HepG2 (cell line): ENCODE measurements around the gene ADAM22. TPM values are rescaled to one million over a fixed set of nuclear protein-coding genes. Genes with fewer than 3 reads are reported as not detected.

ENCODE experiments used
- ATAC-seq: fragments of 200-7000 bp; cut with Tn5 transposase; 3 replicates; pipeline ENCODE4 v1.9.1; 2020; ENCODE audit warnings: mild to moderate bottlenecking, moderate library complexity
- BruUV-seq: library from RNA; stranded (reverse); fragments of 400-500 nt; replicated peaks from 2 replicates; lab custom pipeline; 2021; lab: Mats Ljungman, UMichigan
- CTCF ChIA-PET: fragments of 300-600 bp; formaldehyde crosslinking; extraction: SDS; loops from one replicate; lab custom pipeline; 2021; ENCODE audit warnings: low total read pairs, inconsistent platforms, low intra/inter-chr PET ratio; lab: Yijun Ruan, JAX
- POLR2A ChIA-PET: fragments of 350-600 bp; sonication (Branson Sonifier 250); formaldehyde crosslinking; loops from one replicate; lab custom pipeline; 2020; ENCODE audit warnings: antibody characterized with exemption, inconsistent platforms; lab: Yijun Ruan, JAX
- DNase-seq: peaks from one replicate; pipeline ENCODE4 v3.0.0-alpha.2; 2015; ENCODE audit warnings: low spot score
- FAIRE-seq: peaks from 3 replicates; lab custom pipeline; 2011; peaks lifted over from hg19 to GRCh38; lab: Jason Lieb, UNC
- H2AFZ ChIP-seq: one replicate; pipeline ENCODE4 v1.6.1; 2011; ENCODE audit warnings: low read length, inconsistent platforms
- H3K27ac ChIP-seq: fragments of 300-600 bp; 3 replicates; pipeline ENCODE4 v1.8.0; 2011; ENCODE audit warnings: mixed run types, mild to moderate bottlenecking, mixed read lengths, low read length, inconsistent platforms; ENCODE audit not compliant: insufficient read depth; ENCODE audit errors: extremely low read length
- H3K27me3 ChIP-seq, 2 experiments: fragments of 200-600 bp in 1 of 2; 2 replicates in 1 of 2; 3 replicates in 1 of 2; pipeline versions ENCODE4 v1.6.0 to v1.8.0; 2011; ENCODE audit warnings: low read length in 2 of 2, mild to moderate bottlenecking in 2 of 2, moderate library complexity in 2 of 2, inconsistent platforms in 1 of 2; ENCODE audit not compliant: insufficient read depth in 2 of 2, control insufficient read depth in 1 of 2
- H3K36me3 ChIP-seq, 2 experiments: fragments of 200-600 bp in 1 of 2; replicated peaks in 1 of 2; 2 replicates in 1 of 2; 3 replicates in 1 of 2; pipeline versions ENCODE4 v1.5.1 to v1.8.0; 2011; ENCODE audit warnings: low read length in 2 of 2, inconsistent platforms in 1 of 2; ENCODE audit not compliant: insufficient read depth in 2 of 2, control insufficient read depth in 1 of 2
- H3K4me1 ChIP-seq: 2 replicates; pipeline ENCODE4 v1.5.1; 2012; ENCODE audit warnings: low read length, inconsistent platforms; ENCODE audit not compliant: insufficient read depth
- H3K4me2 ChIP-seq: 2 replicates; pipeline ENCODE4 v1.6.0; 2011; ENCODE audit warnings: low read depth, low read length, inconsistent platforms
- H3K4me3 ChIP-seq, 3 experiments: fragments of 200-600 bp in 1 of 3; sonication (generic), shearing (Covaris generic) in 1 of 3; replicated peaks in 1 of 3; 2 replicates each; pipeline ENCODE4 v1.5.1; 2011 to 2016; ENCODE audit warnings: low read length in 3 of 3, inconsistent platforms in 2 of 3, low read depth in 2 of 3, mild to moderate bottlenecking in 2 of 3, control low read depth in 1 of 3, mixed read lengths in 1 of 3; ENCODE audit not compliant: insufficient read depth in 1 of 3
- H3K79me2 ChIP-seq: one replicate; pipeline ENCODE4 v1.6.1; 2011; ENCODE audit warnings: low read length, inconsistent platforms; ENCODE audit not compliant: insufficient read depth
- H3K9ac ChIP-seq: 2 replicates; pipeline ENCODE4 v1.6.0; 2011; ENCODE audit warnings: mild to moderate bottlenecking, low read depth, low read length, inconsistent platforms; ENCODE audit not compliant: insufficient read depth
- H3K9me3 ChIP-seq: 2 replicates; pipeline ENCODE4 v1.5.1; 2012; ENCODE audit warnings: mild to moderate bottlenecking, low read length
- H4K20me1 ChIP-seq: 2 replicates; pipeline ENCODE4 v1.6.0; 2011; ENCODE audit warnings: inconsistent platforms, mild to moderate bottlenecking, low read length, moderate library complexity; ENCODE audit not compliant: insufficient read depth
- AKNA ChIP-seq: sonication (generic); formaldehyde crosslinking; IDR thresholded peaks from 2 replicates; pipeline ENCODE4 v1.4.0; 2020; ENCODE audit warnings: missing genetic modification reagents, borderline replicate concordance
- ATRX ChIP-seq: sonication (generic); formaldehyde crosslinking; IDR thresholded peaks from 2 replicates; pipeline ENCODE4 v1.4.0; 2020; ENCODE audit warnings: missing genetic modification reagents, borderline replicate concordance
- BRCA1 ChIP-seq: sonication (generic); formaldehyde crosslinking; IDR thresholded peaks from 2 replicates; pipeline ENCODE4 v1.4.0; 2020; ENCODE audit warnings: missing genetic modification reagents
- CC2D1A ChIP-seq: sonication (generic); formaldehyde crosslinking; IDR thresholded peaks from 2 replicates; pipeline ENCODE4 v1.8.1; 2023; ENCODE audit warnings: mild to moderate bottlenecking, missing genetic modification reagents
- ETV5 ChIP-seq: IDR thresholded peaks from 2 replicates; pipeline ENCODE4 v1.6.1; 2018; ENCODE audit warnings: missing biosample characterization, missing genetic modification reagents, inconsistent platforms, borderline replicate concordance
- FOSL2 ChIP-seq: sonication (generic); formaldehyde crosslinking; IDR thresholded peaks from 2 replicates; pipeline ENCODE4 v1.4.0; 2020; ENCODE audit warnings: missing genetic modification reagents
- KLF13 ChIP-seq: sonication (generic); formaldehyde crosslinking; IDR thresholded peaks from 2 replicates; pipeline ENCODE4 v1.4.0; 2020; ENCODE audit warnings: mild to moderate bottlenecking, missing genetic modification reagents
- KLF15 ChIP-seq: sonication (generic); formaldehyde crosslinking; IDR thresholded peaks from 2 replicates; pipeline ENCODE4 v1.8.1; 2023; ENCODE audit warnings: borderline replicate concordance, mild to moderate bottlenecking, inconsistent platforms, missing genetic modification reagents, mixed read lengths
- KMT2A ChIP-seq: sonication (generic); formaldehyde crosslinking; IDR thresholded peaks from 2 replicates; pipeline ENCODE4 v1.4.0; 2020; ENCODE audit warnings: missing genetic modification reagents
- NFIC ChIP-seq: IDR thresholded peaks from 2 replicates; pipeline ENCODE4 v1.6.1; 2012; ENCODE audit warnings: mild to moderate bottlenecking, low read length, inconsistent platforms
- REXO4 ChIP-seq: sonication (generic); formaldehyde crosslinking; IDR thresholded peaks from 2 replicates; pipeline ENCODE4 v1.8.0; 2022; ENCODE audit warnings: missing genetic modification reagents, mild to moderate bottlenecking, borderline replicate concordance
- RFX3 ChIP-seq: IDR thresholded peaks from 2 replicates; pipeline ENCODE4 v1.6.1; 2016; ENCODE audit warnings: missing biosample characterization, missing genetic modification reagents
- TCF7L2 ChIP-seq: IDR thresholded peaks from 2 replicates; pipeline ENCODE4 v1.6.1; 2011; ENCODE audit warnings: mild to moderate bottlenecking, low read depth, low read length, moderate library complexity
- ZFP36 ChIP-seq: fragments of 150-350 bp; IDR thresholded peaks from 2 replicates; pipeline ENCODE4 v1.6.1; 2018; ENCODE audit warnings: borderline replicate concordance, low read length, low read depth; ENCODE audit not compliant: partially characterized antibody
- ZNF441 ChIP-seq: sonication (generic); formaldehyde crosslinking; IDR thresholded peaks from 2 replicates; pipeline ENCODE4 v1.7.0; 2021; ENCODE audit warnings: missing genetic modification reagents, borderline replicate concordance
- ZNF556 ChIP-seq: sonication (generic); formaldehyde crosslinking; IDR thresholded peaks from 2 replicates; pipeline ENCODE4 v1.4.0; 2020; ENCODE audit warnings: mild to moderate bottlenecking, missing genetic modification reagents, borderline replicate concordance
- ZNF562 ChIP-seq: sonication (generic); formaldehyde crosslinking; IDR thresholded peaks from 2 replicates; pipeline ENCODE4 v1.8.0; 2022; ENCODE audit warnings: missing genetic modification reagents, borderline replicate concordance
- ZNF598 ChIP-seq: sonication (generic); formaldehyde crosslinking; IDR thresholded peaks from 2 replicates; pipeline ENCODE4 v1.5.1; 2020; ENCODE audit warnings: mild to moderate bottlenecking, missing genetic modification reagents, borderline replicate concordance
- WGBS: methylation state at CpG from one replicate; pipeline ENCODE4 v1.1.6; 2017; ENCODE audit warnings: low lambda C conversion rate; 5-methylcytosine and 5-hydroxymethylcytosine counted together
- in situ Hi-C: cut with HindIII; loops from 2 replicates; pipeline ENCODE4 v1.10.0; 2017; ENCODE audit warnings: low pct_unique_long_range_greater_than_20kb; ENCODE audit not compliant: extremely low pct_ligation_motif_present
- intact Hi-C: fragments of 100-400 bp; cut with micrococcal nuclease; formaldehyde crosslinking; loops from one replicate; pipeline ENCODE4 v1.10.0; 2022; ENCODE audit not compliant: unreplicated experiment
- polyA plus RNA-seq, 8 experiments: library from polyadenylated mRNA; depleted of rRNA in 3 of 8; stranded (reverse) in 7 of 8; unstranded in 1 of 8; fragments of >200 nt; fragmentation: Illumina TruSeq in 4 of 8; extraction: Trizol in 4 of 8; gene quantifications; 2 replicates each; pipeline versions ENCODE4 v1.2.1 to v1.2.3, GENCODE V29; 2011 to 2016; ENCODE audit warnings: low read depth in 4 of 8, missing spikeins in 1 of 8, mixed read lengths in 1 of 8; ENCODE audit not compliant: insufficient read depth in 1 of 8
- total RNA-seq, 5 experiments: library from RNA; depleted of rRNA; stranded (reverse); fragments of >200 nt; fragmentation: Illumina TruSeq; extraction: Trizol; gene quantifications; 2 replicates each; pipeline ENCODE4 v1.2.3, GENCODE V29; 2016; ENCODE audit warnings: low read depth in 1 of 5
- TF ChIP-seq, protein P1 (sequence below): sonication (generic); formaldehyde crosslinking; IDR thresholded peaks from 2 replicates; pipeline ENCODE4 v1.5.0; 2020; ENCODE audit warnings: missing genetic modification reagents, mild to moderate bottlenecking, borderline replicate concordance

ADAM22 gene
- total and polyA plus RNA-seq, 2 of the 13 experiments (the other 11 are each of a cell fraction or from before 2014, with no cell fraction given) = 1.9 to 6.7 TPM

DNA sequence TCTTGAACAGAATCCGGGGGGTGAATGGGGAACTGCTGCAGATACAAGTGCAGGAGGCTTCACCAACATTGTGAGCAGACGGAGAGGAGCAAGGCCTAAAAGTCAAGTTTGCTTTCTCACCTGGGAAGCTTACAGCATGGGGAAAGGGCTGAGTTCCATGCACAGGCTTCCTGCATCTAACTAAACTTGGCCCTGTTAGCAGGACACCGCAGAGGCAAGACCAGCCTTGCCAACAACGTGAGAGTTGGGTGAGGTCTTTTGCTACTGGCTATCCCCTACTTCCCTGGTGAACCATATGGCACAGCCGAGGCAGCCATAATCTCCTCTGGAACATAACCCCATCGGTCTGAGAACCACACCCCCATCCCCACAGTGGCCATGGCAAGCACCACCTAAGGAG, 14.2 kb upstream of the ADAM22 start (continued):
- TF ChIP-seq AKNA (CRISPR knock-in tag) = no peak
- no peak for TF ChIP-seq KLF15
- TF ChIP-seq ZFP36 = no peak
- TF ChIP-seq KMT2A (CRISPR knock-in tag) = no peak
- TF ChIP-seq NFIC = no peak
- TF ChIP-seq FOSL2 = no peak
- TF ChIP-seq TCF7L2 = no peak

- no peak overlapping the region for H3K4me3 ChIP-seq
- ATAC-seq (peak; percentile 26; the same call in 1 of the 3 replicates), DNase-seq (no peak), FAIRE-seq (no peak)
- intact Hi-C loops = no loop called here
- H4K20me1 ChIP-seq = no peaks in the 10 kb centered on the region
- no peaks in the 10 kb centered on the region for H3K9me3 ChIP-seq
- no TSS peak for BruUV-seq
- peaks cover 0 to 3% of the 10 kb centered on the region in 2 experiments; a peak in 1 of 5 replicates for H3K27me3 ChIP-seq
- H3K9ac ChIP-seq = no peak overlapping the region
- H3K4me2 ChIP-seq = no peak overlapping the region
- no peak overlapping the region for H2AFZ ChIP-seq
- ChIA-PET CTCF (no interaction called here), POLR2A (no interaction called here)
- 49% methylated on average over 5 of the region's 5 CpGs for WGBS
- no peaks in the 10 kb centered on the region for H3K36me3 ChIP-seq
- no peaks in the 10 kb centered on the region for H3K79me2 ChIP-seq
- no peaks in the 10 kb centered on the region for H3K4me1 ChIP-seq
- no peak overlapping the region for H3K27ac ChIP-seq
- in situ Hi-C loops = no loop called here
- TF ChIP-seq ATRX (CRISPR knock-in tag) = no peak
- no peak for TF ChIP-seq BRCA1
- TF ChIP-seq ZNF441 (CRISPR knock-in tag) = no peak
- no peak for TF ChIP-seq ETV5
- TF ChIP-seq KLF13 = no peak
- TF ChIP-seq CC2D1A (CRISPR knock-in tag) = no peak
- TF ChIP-seq, protein P1, sequence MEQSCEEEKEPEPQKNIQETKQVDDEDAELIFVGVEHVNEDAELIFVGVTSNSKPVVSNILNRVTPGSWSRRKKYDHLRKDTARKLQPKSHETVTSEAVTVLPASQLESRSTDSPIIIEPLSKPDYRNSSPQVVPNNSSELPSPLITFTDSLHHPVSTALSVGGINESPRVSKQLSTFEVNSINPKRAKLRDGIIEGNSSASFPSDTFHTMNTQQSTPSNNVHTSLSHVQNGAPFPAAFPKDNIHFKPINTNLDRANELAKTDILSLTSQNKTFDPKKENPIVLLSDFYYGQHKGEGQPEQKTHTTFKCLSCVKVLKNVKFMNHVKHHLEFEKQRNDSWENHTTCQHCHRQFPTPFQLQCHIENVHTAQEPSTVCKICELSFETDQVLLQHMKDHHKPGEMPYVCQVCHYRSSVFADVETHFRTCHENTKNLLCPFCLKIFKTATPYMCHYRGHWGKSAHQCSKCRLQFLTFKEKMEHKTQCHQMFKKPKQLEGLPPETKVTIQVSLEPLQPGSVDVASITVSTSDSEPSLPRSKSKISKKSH = no peak
- TF ChIP-seq ZNF562 (CRISPR knock-in tag) = no peak
- TF ChIP-seq ZNF556 (CRISPR knock-in tag) = no peak
- no peak for TF ChIP-seq ZNF598 (CRISPR knock-in tag)
- TF ChIP-seq REXO4 (CRISPR knock-in tag) = no peak
- no peak for TF ChIP-seq RFX3 (CRISPR knock-in tag)
These were observed 13.5 kb upstream of the ADAM22 start for GRCh38 chr7:87920578-87920977.
